Upper lobe of left lung (tissue), 4 donors: ENCODE data around the gene FRMD5.

Source experiments
- CTCF ChIP-seq, 6 experiments: fragments of 450-650 bp in 4 of 6; fragments of 200-600 bp in 2 of 6; sonication (generic) in 2 of 6; IDR thresholded peaks; one replicate each; pipeline ENCODE4 v1.5.1; 2016 to 2019; ENCODE audit warnings: antibody characterized with exemption in 6 of 6
- EP300 ChIP-seq, 4 donors: sonication (generic); formaldehyde crosslinking; IDR thresholded peaks; one replicate each; pipeline ENCODE4 v1.5.1; 2017; ENCODE audit warnings: antibody characterized with exemption in 4 of 4, control low read depth in 2 of 4
- POLR2A ChIP-seq, 4 donors: fragments of 450-650 bp; IDR thresholded peaks; one replicate each; pipeline ENCODE4 v1.5.1; 2016 to 2017; ENCODE audit warnings: antibody characterized with exemption in 4 of 4, mild to moderate bottlenecking in 2 of 4
- POLR2AphosphoS5 ChIP-seq, 2 donors: sonication (generic); formaldehyde crosslinking; IDR thresholded peaks; one replicate each; pipeline ENCODE4 v1.5.1; 2017; ENCODE audit warnings: antibody characterized with exemption in 2 of 2

- TF ChIP-seq CTCF (IDR thresholded peaks at IDR 0.05) = no peak
- no peak for TF ChIP-seq POLR2AphosphoS5 (IDR thresholded peaks at IDR 0.05)
- no peak for TF ChIP-seq POLR2A (IDR thresholded peaks at IDR 0.05)
- TF ChIP-seq EP300 (IDR thresholded peaks at IDR 0.05) = no peak
Measured at GRCh38 chr15:44215594-44215993, 20.5 kb upstream of the FRMD5 start.
